ENCODE results near the gene ECE2. TPM values are rescaled to one million over a fixed set of nuclear protein-coding genes. Genes with fewer than 3 reads are reported as not detected.

The ECE2 gene
- total and polyA plus RNA-seq, 4 donors: not detected

GRCh38 chr3:184282941-184283340 lies 7.1 kb downstream of the ECE2 start:
- Histone ChIP-seq H3K36me3 (ENCODE audit: control insufficient read depth in 4 of 4, insufficient read depth in 3 of 4, low read depth in 1 of 4, low read length in 3 of 4) (no peaks in the 10 kb centered on the region), H3K9ac (ENCODE audit: low read depth in 1 of 2, low read length in 2 of 2) (no peak overlapping the region), H3K9me3 (ENCODE audit: control insufficient read depth in 4 of 4, low read length in 3 of 4) (no peaks in the 10 kb centered on the region), H3K27me3 (ENCODE audit: control insufficient read depth in 4 of 4, insufficient read depth in 4 of 4, low read length in 3 of 4) (no peaks in the 10 kb centered on the region), H3K27ac (ENCODE audit: low read depth in 1 of 2, low read length in 2 of 2) (no peak overlapping the region), H3K4me1 (ENCODE audit: control insufficient read depth in 4 of 4, insufficient read depth in 4 of 4, low read length in 3 of 4) (no peaks in the 10 kb centered on the region), H3K4me3 (ENCODE audit: low read depth in 1 of 3, low read length in 3 of 3) (no peak overlapping the region)
- TF ChIP-seq FOXA1 (IDR thresholded peaks at IDR 0.05) (no peak), RXRA (IDR thresholded peaks at IDR 0.05) (no peak), NR2F2 (IDR thresholded peaks at IDR 0.05) (no peak), SP1 (IDR thresholded peaks at IDR 0.05) (no peak), JUND (IDR thresholded peaks at IDR 0.05) (no peak), FOXA2 (IDR thresholded peaks at IDR 0.05) (no peak), TAF1 (conservative IDR thresholded peaks at IDR 0.05) (no peak), CTCF (IDR thresholded peaks at IDR 0.05; ENCODE audit: low read depth, low read length, missing input control) (no peak), ATF3 (IDR thresholded peaks at IDR 0.05) (no peak), HNF4A (conservative IDR thresholded peaks at IDR 0.05) (no peak), REST (IDR thresholded peaks at IDR 0.05) (no peak), ZBTB33 (IDR thresholded peaks at IDR 0.05) (no peak), GABPA (IDR thresholded peaks at IDR 0.05 in 1 of 2, conservative IDR thresholded peaks at IDR 0.05 in 1 of 2) (no peak), RAD21 (IDR thresholded peaks at IDR 0.05) (no peak), HNF4G (IDR thresholded peaks at IDR 0.05) (no peak), MAX (IDR thresholded peaks at IDR 0.05) (no peak), EGR1 (IDR thresholded peaks at IDR 0.05; ENCODE audit: low read depth in 2 of 2) (no peak), YY1 (IDR thresholded peaks at IDR 0.05) (no peak)
- 89% methylated on average over 4 of the region's 4 CpGs for WGBS
- DNase-seq (ENCODE audit: low spot score): no peak
